Neural progenitor cell (in vitro differentiated cells): ENCODE data around the gene GGNBP2. TPM values are rescaled to one million over a fixed set of nuclear protein-coding genes. Genes with fewer than 3 reads are reported as not detected.
A peak's percentile ranks its signal among the peaks of the same experiment; 100 is the strongest.

ENCODE experiments used
- DNase-seq: peaks from one replicate; pipeline ENCODE4 v3.0.0-alpha.2; 2016; ENCODE audit warnings: low spot score
- H2AFZ ChIP-seq: fragments of 200-600 bp; sonication (generic); replicated peaks from 2 replicates; pipeline ENCODE4 v1.6.1; 2016; ENCODE audit warnings: antibody characterized with exemption
- H3F3A ChIP-seq: fragments of 200-600 bp; sonication (generic); 2 replicates; pipeline ENCODE4 v1.6.1; 2016; ENCODE audit warnings: antibody characterized with exemption, low read depth
- H3K27ac ChIP-seq: fragments of 200-600 bp; sonication (generic); 2 replicates; pipeline ENCODE4 v1.5.1; 2016; ENCODE audit warnings: mild to moderate bottlenecking
- H3K27me3 ChIP-seq: fragments of 200-600 bp; sonication (generic); 2 replicates; pipeline ENCODE4 v1.6.1; 2016; ENCODE audit warnings: mild to moderate bottlenecking, moderate library complexity
- H3K36me3 ChIP-seq: fragments of 200-600 bp; sonication (generic); 2 replicates; pipeline ENCODE4 v1.5.1; 2016
- H3K4me1 ChIP-seq: fragments of 200-600 bp; sonication (generic); 2 replicates; pipeline ENCODE4 v1.6.1; 2016; ENCODE audit warnings: mixed run types
- H3K4me2 ChIP-seq: fragments of 200-600 bp; sonication (generic); 2 replicates; pipeline ENCODE4 v1.6.1; 2016
- H3K4me3 ChIP-seq: fragments of 200-600 bp; sonication (generic); 2 replicates; pipeline ENCODE4 v1.5.1; 2016
- H3K79me2 ChIP-seq: fragments of 200-600 bp; sonication (generic); 2 replicates; pipeline ENCODE4 v1.6.1; 2016; ENCODE audit warnings: low read depth
- H3K9ac ChIP-seq: fragments of 200-600 bp; sonication (generic); 2 replicates; pipeline ENCODE4 v1.6.1; 2016
- H3K9me3 ChIP-seq: fragments of 200-600 bp; sonication (generic); 2 replicates; pipeline ENCODE4 v1.5.1; 2016; ENCODE audit warnings: low read depth
- H4K20me1 ChIP-seq: fragments of 200-600 bp; sonication (generic); 2 replicates; pipeline ENCODE4 v1.6.1; 2016; ENCODE audit warnings: low read depth
- H3K27ac Mint-ChIP-seq: 3 replicates; pipeline ENCODE4 v1.8.0; 2021; ENCODE audit warnings: mixed read lengths
- H3K27me3 Mint-ChIP-seq: 2 replicates; pipeline ENCODE4 v1.8.0; 2022; ENCODE audit warnings: low read depth, mild to moderate bottlenecking, inconsistent platforms, moderate library complexity, mixed read lengths; ENCODE audit not compliant: insufficient read depth
- H3K36me3 Mint-ChIP-seq: 3 replicates; pipeline ENCODE4 v1.8.0; 2021; ENCODE audit warnings: mixed read lengths
- H3K4me1 Mint-ChIP-seq: 3 replicates; pipeline ENCODE4 v1.8.0; 2021; ENCODE audit warnings: mixed read lengths
- H3K4me3 Mint-ChIP-seq: 3 replicates; pipeline ENCODE4 v1.8.0; 2021; ENCODE audit warnings: mild to moderate bottlenecking, moderate library complexity, mixed read lengths
- H3K9me3 Mint-ChIP-seq: 3 replicates; pipeline ENCODE4 v1.8.0; 2020; ENCODE audit warnings: mixed read lengths
- CTCF ChIP-seq: fragments of 200-600 bp; sonication (generic); IDR thresholded peaks from 2 replicates; pipeline ENCODE4 v1.5.1; 2017; ENCODE audit warnings: antibody characterized with exemption, mild to moderate bottlenecking
- EZH2 ChIP-seq: fragments of 200-600 bp; sonication (generic); IDR thresholded peaks from 2 replicates; pipeline ENCODE4 v1.6.1; 2017; ENCODE audit warnings: antibody characterized with exemption, mild to moderate bottlenecking, moderate library complexity
- EZH2phosphoT487 ChIP-seq: fragments of 200-600 bp; sonication (generic); IDR thresholded peaks from 2 replicates; pipeline ENCODE4 v1.6.1; 2017; ENCODE audit warnings: antibody characterized with exemption
- total RNA-seq: library from RNA; depleted of rRNA; stranded (reverse); fragments of >200 nt; gene quantifications from 2 replicates; pipeline ENCODE4 v1.2.3, GENCODE V29; 2015; ENCODE audit warnings: low replicate concordance

GGNBP2 gene
- total RNA-seq, 1 donor from 2014 or later: 79.5 TPM

- no peaks in the 10 kb centered on the region for H3K27me3 ChIP-seq
- Mint-ChIP-seq H3K4me3 (no peak overlapping the region), H3K9me3 (no peaks in the 10 kb centered on the region), H3K36me3 (peaks cover 11% of the 10 kb centered on the region), H3K27ac (no peak overlapping the region), H3K4me1 (peaks cover 18% of the 10 kb centered on the region), H3K27me3 (peaks cover 2% of the 10 kb centered on the region)
- H3K36me3 ChIP-seq: peaks cover 2% of the 10 kb centered on the region
- DNase-seq: no peak
- no peak overlapping the region for H2AFZ ChIP-seq
- TF ChIP-seq EZH2phosphoT487: no peak
- H3K4me3 ChIP-seq: no peak overlapping the region
- no peak overlapping the region for H3K9ac ChIP-seq
- peaks cover 50% of the 10 kb centered on the region for H3F3A ChIP-seq
- H3K4me1 ChIP-seq: peaks cover 11% of the 10 kb centered on the region
- no peak overlapping the region for H3K27ac ChIP-seq
- peaks cover 9% of the 10 kb centered on the region for H4K20me1 ChIP-seq
- H3K79me2 ChIP-seq: peaks cover 42% of the 10 kb centered on the region
- no peak overlapping the region for H3K4me2 ChIP-seq
- H3K9me3 ChIP-seq: no peaks in the 10 kb centered on the region
Observed at GRCh38 chr17:36542755-36543154, 2.0 kb upstream of the GGNBP2 start.

GRCh38 chr17:36544044-36544306 is 744 bp upstream of the GGNBP2 start:
- H4K20me1 ChIP-seq: peaks cover 19% of the 10 kb centered on the region
- peak overlapping the region; percentile 88 for H3K27ac ChIP-seq
- H3K4me3 Mint-ChIP-seq: peak overlapping the region; percentile 99
- peaks cover 6% of the 10 kb centered on the region for H3K36me3 Mint-ChIP-seq
- H2AFZ ChIP-seq: peak overlapping the region; percentile 77
- DNase-seq: peak; percentile 50
- no peak for TF ChIP-seq EZH2phosphoT487
- TF ChIP-seq EZH2: no peak
- TF ChIP-seq CTCF: no peak
- peak overlapping the region; percentile 72 for H3K4me2 ChIP-seq
- no peaks in the 10 kb centered on the region for H3K9me3 ChIP-seq
- peaks cover 16% of the 10 kb centered on the region for H3K4me1 ChIP-seq
- peaks cover 54% of the 10 kb centered on the region for H3K79me2 ChIP-seq
- peak overlapping the region; percentile 90 for H3K9ac ChIP-seq
- no peaks in the 10 kb centered on the region for H3K9me3 Mint-ChIP-seq
- peaks cover 22% of the 10 kb centered on the region for H3K4me1 Mint-ChIP-seq
- H3K27me3 ChIP-seq: no peaks in the 10 kb centered on the region
- peaks cover 2% of the 10 kb centered on the region for H3K36me3 ChIP-seq
- H3K27ac Mint-ChIP-seq: peak overlapping the region; percentile 94
- peak overlapping the region; percentile 83 for H3K4me3 ChIP-seq
- peaks cover 52% of the 10 kb centered on the region for H3F3A ChIP-seq
- peaks cover 2% of the 10 kb centered on the region for H3K27me3 Mint-ChIP-seq

- Mint-ChIP-seq H3K4me3 (peak overlapping the region; percentile 99), H3K27me3 (peaks cover 2% of the 10 kb centered on the region), H3K4me1 (peaks cover 22% of the 10 kb centered on the region), H3K27ac (peak overlapping the region; percentile 92), H3K36me3 (peaks cover 2% of the 10 kb centered on the region), H3K9me3 (no peaks in the 10 kb centered on the region)
- Histone ChIP-seq H2AFZ (peak overlapping the region; percentile 77), H3K9ac (peak overlapping the region; percentile 90), H3K27ac (peak overlapping the region; percentile 88), H3K27me3 (no peaks in the 10 kb centered on the region), H3F3A (peaks cover 48% of the 10 kb centered on the region), H3K4me2 (peak overlapping the region; percentile 72), H3K36me3 (peaks cover 2% of the 10 kb centered on the region), H3K79me2 (peaks cover 65% of the 10 kb centered on the region), H3K4me1 (peaks cover 16% of the 10 kb centered on the region), H4K20me1 (peaks cover 28% of the 10 kb centered on the region), H3K9me3 (no peaks in the 10 kb centered on the region), H3K4me3 (peak overlapping the region; percentile 83)
- no peak for DNase-seq
- TF ChIP-seq CTCF (no peak), EZH2 (no peak), EZH2phosphoT487 (no peak)
Observed at GRCh38 chr17:36545077-36545464, 352 bp downstream of the GGNBP2 start.

GRCh38 chr17:36545465-36546417 is 1.0 kb downstream of the GGNBP2 start:
- peak overlapping the region; percentile 99 for H3K4me3 Mint-ChIP-seq
- H3K4me1 Mint-ChIP-seq: peaks cover 22% of the 10 kb centered on the region
- TF ChIP-seq CTCF (peak; percentile 6), EZH2 (no peak)
- peak; percentile 100 for DNase-seq
- H3K4me1 ChIP-seq: peaks cover 16% of the 10 kb centered on the region
- H3K4me2 ChIP-seq: peak overlapping the region; percentile 92
- peak overlapping the region; percentile 94 for H3K27ac Mint-ChIP-seq
- peaks cover 43% of the 10 kb centered on the region for H3F3A ChIP-seq
- peak overlapping the region; percentile 72 for H3K27ac ChIP-seq
- peaks cover 28% of the 10 kb centered on the region for H4K20me1 ChIP-seq
- no peaks in the 10 kb centered on the region for H3K27me3 ChIP-seq
- peak overlapping the region; percentile 83 for H3K4me3 ChIP-seq
- peaks cover 2% of the 10 kb centered on the region for H3K36me3 ChIP-seq
- no peaks in the 10 kb centered on the region for H3K36me3 Mint-ChIP-seq
- no peaks in the 10 kb centered on the region for H3K9me3 ChIP-seq
- no peaks in the 10 kb centered on the region for H3K9me3 Mint-ChIP-seq
- peak overlapping the region; percentile 80 for H3K9ac ChIP-seq
- peaks cover 72% of the 10 kb centered on the region for H3K79me2 ChIP-seq
- H3K27me3 Mint-ChIP-seq: peaks cover 2% of the 10 kb centered on the region
- H2AFZ ChIP-seq: no peak overlapping the region
